Effector memory CD4-positive, alpha-beta T cell (primary cell): ENCODE measurements around the gene MSI2.

Experiments used
- DNase-seq, 3 donors: peaks; one replicate each; pipeline ENCODE4 v3.0.0-alpha.2; 2020
- H3K27ac ChIP-seq: 2 replicates; pipeline ENCODE4 v1.7.0; 2013; ENCODE audit warnings: mild to moderate bottlenecking, low read length, moderate library complexity; ENCODE audit not compliant: insufficient read depth, poor library complexity, severe bottlenecking
- H3K27me3 ChIP-seq: replicated peaks from 2 replicates; pipeline ENCODE4 v1.7.0; 2013; ENCODE audit warnings: mild to moderate bottlenecking, low read length; ENCODE audit not compliant: insufficient read depth, control insufficient read depth, poor library complexity, severe bottlenecking
- H3K36me3 ChIP-seq: 2 replicates; pipeline ENCODE4 v1.7.0; 2013; ENCODE audit warnings: mild to moderate bottlenecking, low read length, moderate library complexity; ENCODE audit not compliant: control insufficient read depth, insufficient read depth
- H3K4me1 ChIP-seq: 2 replicates; pipeline ENCODE4 v1.7.0; 2013; ENCODE audit warnings: low read length, mild to moderate bottlenecking; ENCODE audit not compliant: control insufficient read depth, insufficient read depth, poor library complexity, severe bottlenecking
- H3K4me3 ChIP-seq: 2 replicates; pipeline ENCODE4 v1.7.0; 2013; ENCODE audit warnings: low read length, low read depth, mild to moderate bottlenecking; ENCODE audit not compliant: insufficient read depth, poor library complexity, severe bottlenecking
- H3K9me3 ChIP-seq: 2 replicates; pipeline ENCODE4 v1.7.0; 2013; ENCODE audit warnings: mild to moderate bottlenecking, low read length, moderate library complexity; ENCODE audit not compliant: control insufficient read depth

The MSI2 gene

DNA sequence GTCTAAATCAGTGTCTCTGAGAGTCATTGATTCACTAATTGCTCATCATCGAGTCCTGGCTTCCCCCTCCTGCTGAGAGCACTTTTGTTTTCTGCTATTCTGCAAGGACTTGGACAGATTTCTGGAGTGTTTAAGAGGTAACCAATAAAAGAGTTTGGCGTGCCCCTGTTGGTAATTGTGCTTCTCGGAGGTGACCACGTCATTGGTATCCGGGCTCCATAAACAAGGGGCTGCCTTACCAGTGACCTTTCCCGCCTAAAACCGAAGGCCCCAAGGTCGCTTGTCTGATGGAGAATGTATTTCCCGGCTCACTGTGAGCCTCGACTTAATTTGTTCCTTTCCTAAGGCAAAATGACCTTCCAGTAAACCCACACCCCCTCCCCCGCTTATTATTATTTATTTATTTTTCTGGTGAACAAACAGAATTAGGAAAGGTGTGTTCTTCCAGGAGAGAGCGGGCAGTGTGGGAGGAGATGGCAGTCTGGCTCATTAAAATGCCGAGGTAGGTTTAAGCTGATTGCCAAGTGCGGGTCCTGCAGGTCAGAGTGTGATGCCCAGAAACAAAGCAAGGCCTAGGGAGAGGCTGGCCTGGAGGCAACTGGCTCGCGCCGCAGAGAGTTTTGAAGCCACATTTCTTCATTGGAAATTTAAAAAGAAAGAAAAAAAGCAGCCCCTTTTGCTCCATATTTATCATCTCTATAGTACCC is 30.2 kb downstream of the MSI2 start:
- no peak overlapping the region for H3K4me3 ChIP-seq
- H3K36me3 ChIP-seq = peaks cover 9% of the 10 kb centered on the region
- peaks cover 24% of the 10 kb centered on the region for H3K4me1 ChIP-seq
- H3K9me3 ChIP-seq = no peaks in the 10 kb centered on the region
- no peak overlapping the region for H3K27ac ChIP-seq
- no peak for DNase-seq
- no peaks in the 10 kb centered on the region for H3K27me3 ChIP-seq

DNA sequence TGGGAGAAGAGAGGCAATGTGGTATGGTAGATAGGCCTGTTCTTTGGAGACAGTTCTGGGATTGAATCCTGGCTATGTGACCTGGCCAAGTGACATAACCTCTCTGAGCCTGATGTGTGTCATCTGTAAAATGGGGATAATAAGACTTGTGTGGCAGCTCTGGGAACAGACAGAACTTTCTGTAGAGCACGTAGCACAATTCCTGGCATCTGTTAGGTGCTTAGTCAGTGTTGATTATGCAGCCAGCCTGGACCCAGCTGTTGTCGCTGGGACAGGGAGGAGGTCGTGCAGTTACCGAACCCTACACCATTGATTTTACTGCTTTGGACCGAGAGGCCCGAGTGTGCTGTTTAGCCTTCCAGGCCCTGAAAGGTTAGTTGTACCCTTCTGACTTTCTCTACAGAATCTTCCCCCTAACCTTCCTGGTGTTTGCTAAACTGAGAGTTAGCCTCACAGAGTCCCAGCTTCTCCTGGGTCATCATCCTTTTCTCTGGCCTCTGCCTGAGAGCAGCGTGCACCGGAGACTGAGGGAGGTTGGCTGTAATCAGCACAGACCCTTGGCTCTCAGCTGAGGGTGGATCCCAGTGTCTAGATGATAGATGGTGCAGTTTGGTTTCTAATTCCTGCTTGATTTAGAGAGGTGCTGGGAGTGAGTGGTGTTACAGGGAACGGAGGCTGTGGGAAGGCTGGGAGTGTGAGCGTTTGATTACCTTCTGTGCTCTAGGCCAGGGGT is 31.9 kb downstream of the MSI2 start:
- Histone ChIP-seq H3K4me1 (peaks cover 14% of the 10 kb centered on the region), H3K27ac (no peak overlapping the region), H3K4me3 (no peak overlapping the region)

DNA sequence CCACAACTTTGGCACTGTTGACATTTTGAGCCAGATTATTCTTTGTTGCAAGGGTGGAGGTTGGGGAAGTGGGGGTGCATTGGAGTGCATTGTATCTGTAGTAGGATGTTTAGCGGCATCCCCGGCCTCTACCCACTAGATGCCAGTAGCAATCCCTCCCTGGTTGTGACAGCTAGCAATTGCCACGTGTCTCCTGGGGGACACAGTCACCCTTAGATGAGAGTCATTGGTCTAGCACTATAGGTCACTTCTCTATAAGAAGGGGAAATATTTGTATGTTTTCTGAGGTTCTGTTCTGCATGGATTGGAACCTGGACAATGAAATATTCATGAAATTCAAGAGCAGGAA is 32.4 kb downstream of the MSI2 start:
- Histone ChIP-seq H3K9me3 (no peaks in the 10 kb centered on the region), H3K36me3 (peaks cover 13% of the 10 kb centered on the region), H3K27ac (no peak overlapping the region), H3K27me3 (no peaks in the 10 kb centered on the region), H3K4me3 (no peak overlapping the region), H3K4me1 (peaks cover 14% of the 10 kb centered on the region)
- DNase-seq = no peak

More for the DNA sequence above, 31.9 kb downstream of the MSI2 start:
- no peaks in the 10 kb centered on the region for H3K9me3 ChIP-seq
- peaks cover 12% of the 10 kb centered on the region for H3K36me3 ChIP-seq
- no peak for DNase-seq
- no peaks in the 10 kb centered on the region for H3K27me3 ChIP-seq

DNA sequence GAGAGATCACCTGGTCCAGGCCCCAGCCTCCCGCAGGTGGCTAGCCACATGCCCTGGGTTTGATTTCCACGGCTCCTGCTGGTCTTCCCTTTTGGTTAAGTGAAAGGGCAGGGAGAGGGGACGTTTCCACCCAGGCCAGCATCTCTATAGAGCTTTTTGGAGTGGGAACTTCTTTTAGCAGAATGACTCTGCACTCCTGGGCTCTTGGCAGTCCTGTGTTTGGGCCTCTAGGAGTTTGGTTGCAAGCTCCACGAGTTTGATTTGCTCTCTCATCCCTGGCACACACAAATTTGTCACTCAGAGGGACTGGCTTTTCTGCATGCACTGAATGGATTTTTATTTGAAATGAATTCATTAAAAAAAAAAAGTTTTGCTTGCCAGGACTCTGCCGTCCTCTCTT is 32.8 kb downstream of the MSI2 start:
- Histone ChIP-seq H3K4me1 (peaks cover 15% of the 10 kb centered on the region), H3K4me3 (no peak overlapping the region), H3K27ac (no peak overlapping the region)

DNA sequence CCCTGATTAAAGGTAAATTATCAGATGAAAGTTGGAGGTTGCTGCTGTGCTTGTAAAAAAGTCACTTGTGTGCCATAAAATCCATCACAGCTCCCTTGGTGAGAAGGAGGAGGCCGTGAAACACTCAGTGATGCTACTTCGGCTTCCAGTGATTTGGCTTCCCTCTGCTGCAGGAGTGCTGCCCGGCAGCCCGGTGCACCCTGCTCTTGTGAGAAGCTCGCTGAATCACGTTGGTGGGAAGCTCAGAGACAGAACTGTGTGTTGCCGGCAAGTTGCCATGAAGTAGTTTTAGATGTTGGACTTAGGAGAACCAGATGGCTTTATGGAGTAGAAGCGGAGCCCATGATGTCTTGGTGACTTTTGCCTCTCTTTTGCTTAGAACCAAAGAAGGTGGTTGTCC is 33.3 kb downstream of the MSI2 start:
- no peak overlapping the region for H3K27ac ChIP-seq
- no peaks in the 10 kb centered on the region for H3K9me3 ChIP-seq
- peaks cover 13% of the 10 kb centered on the region for H3K4me1 ChIP-seq
- no peak for DNase-seq
- H3K4me3 ChIP-seq = no peak overlapping the region
- H3K36me3 ChIP-seq = peaks cover 13% of the 10 kb centered on the region
- no peaks in the 10 kb centered on the region for H3K27me3 ChIP-seq

More for the DNA sequence above, 32.8 kb downstream of the MSI2 start:
- no peaks in the 10 kb centered on the region for H3K27me3 ChIP-seq
- H3K9me3 ChIP-seq = no peaks in the 10 kb centered on the region
- H3K36me3 ChIP-seq = peaks cover 13% of the 10 kb centered on the region
- DNase-seq = no peak

DNA sequence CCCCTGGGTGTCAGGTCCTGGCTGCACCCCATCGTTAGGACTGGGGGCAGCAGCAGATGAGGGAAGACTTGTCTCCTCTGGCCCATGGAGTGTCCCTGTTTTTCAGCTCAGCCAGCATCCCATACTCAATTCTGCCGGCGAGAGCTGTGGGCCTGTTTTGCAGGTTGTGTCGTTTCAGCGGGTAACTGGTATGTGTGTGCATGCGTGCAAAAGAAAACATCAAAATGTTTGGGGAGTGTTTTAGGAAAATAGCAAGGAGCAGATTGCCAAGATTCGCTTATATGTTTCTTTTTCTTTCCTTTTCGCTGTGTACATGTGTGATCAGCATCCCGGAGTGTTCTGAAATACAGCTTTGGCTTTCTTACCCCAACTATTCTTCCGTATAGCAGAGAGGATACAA is 34.7 kb downstream of the MSI2 start:
- Histone ChIP-seq H3K4me3 (no peak overlapping the region), H3K4me1 (peaks cover 3% of the 10 kb centered on the region), H3K27ac (no peak overlapping the region), H3K27me3 (no peaks in the 10 kb centered on the region), H3K9me3 (no peaks in the 10 kb centered on the region), H3K36me3 (peaks cover 13% of the 10 kb centered on the region)
- DNase-seq = no peak

DNA sequence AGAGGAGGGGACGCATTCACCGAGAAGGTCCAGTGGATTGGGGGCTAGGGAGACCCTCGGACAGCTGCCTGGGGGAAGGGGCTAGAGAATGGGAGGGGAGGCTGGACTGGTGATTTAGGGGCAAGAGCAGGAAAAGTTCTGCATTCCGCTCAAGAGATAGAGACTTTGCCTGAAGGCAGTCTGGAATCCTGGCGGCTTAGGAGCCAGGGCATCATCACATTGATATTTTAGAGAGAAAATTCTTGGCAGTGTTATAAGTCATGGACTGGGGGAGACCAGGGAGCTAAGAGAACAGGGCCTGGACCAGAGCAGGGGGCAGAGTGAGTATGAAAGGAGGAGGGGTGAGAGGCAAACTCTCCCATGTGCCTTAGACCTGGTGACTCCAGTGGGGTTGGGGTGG is 35.8 kb downstream of the MSI2 start:
- DNase-seq = no peak
- Histone ChIP-seq H3K27me3 (no peaks in the 10 kb centered on the region), H3K36me3 (peaks cover 8% of the 10 kb centered on the region), H3K9me3 (no peaks in the 10 kb centered on the region), H3K27ac (no peak overlapping the region), H3K4me3 (no peak overlapping the region), H3K4me1 (peaks cover 3% of the 10 kb centered on the region)

DNA sequence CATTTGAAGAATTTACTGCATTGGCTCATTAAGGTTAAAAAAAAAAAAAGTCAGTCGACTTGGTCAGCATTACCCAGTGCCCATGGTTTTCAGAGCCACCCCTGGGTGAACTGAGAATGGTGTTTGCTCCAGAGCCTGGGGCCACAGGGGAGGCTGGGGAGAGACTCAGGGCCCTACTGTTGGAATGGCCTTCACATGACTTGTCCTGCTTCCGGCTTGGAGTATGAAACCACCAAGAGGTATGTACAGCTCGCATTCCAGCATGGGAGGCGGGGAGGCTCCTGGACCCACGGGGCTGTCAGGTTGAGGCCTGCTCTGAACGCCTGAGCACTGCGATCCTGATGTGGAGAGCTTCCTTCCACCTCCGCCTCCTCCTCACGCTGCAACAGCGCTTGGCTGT is 36.8 kb downstream of the MSI2 start:
- Histone ChIP-seq H3K27ac (no peak overlapping the region), H3K4me1 (peaks cover 3% of the 10 kb centered on the region), H3K4me3 (no peak overlapping the region), H3K27me3 (no peaks in the 10 kb centered on the region), H3K9me3 (no peaks in the 10 kb centered on the region), H3K36me3 (peaks cover 14% of the 10 kb centered on the region)
- DNase-seq = no peak

DNA sequence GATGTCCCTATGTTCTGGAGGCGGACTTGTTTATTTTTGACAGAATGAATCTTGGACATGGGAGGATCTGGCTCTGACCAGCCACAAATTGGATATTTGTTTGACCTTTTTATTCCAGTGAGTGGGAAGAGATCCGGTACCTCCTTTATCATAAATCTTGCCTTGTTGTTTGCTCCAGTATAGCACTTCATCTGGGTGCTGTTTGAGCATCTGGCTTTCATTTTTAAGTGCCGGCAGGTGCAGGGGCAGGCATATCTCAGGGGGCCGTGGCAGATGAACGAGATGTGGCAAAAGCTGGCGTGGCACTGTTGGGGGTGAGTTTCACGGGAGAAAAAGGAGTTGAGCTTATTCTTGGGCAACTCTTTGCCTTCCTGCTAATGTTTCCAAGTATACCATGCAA is 37.8 kb downstream of the MSI2 start:
- no peak overlapping the region for H3K27ac ChIP-seq
- H3K4me1 ChIP-seq = peaks cover 3% of the 10 kb centered on the region
- no peak overlapping the region for H3K4me3 ChIP-seq

DNA sequence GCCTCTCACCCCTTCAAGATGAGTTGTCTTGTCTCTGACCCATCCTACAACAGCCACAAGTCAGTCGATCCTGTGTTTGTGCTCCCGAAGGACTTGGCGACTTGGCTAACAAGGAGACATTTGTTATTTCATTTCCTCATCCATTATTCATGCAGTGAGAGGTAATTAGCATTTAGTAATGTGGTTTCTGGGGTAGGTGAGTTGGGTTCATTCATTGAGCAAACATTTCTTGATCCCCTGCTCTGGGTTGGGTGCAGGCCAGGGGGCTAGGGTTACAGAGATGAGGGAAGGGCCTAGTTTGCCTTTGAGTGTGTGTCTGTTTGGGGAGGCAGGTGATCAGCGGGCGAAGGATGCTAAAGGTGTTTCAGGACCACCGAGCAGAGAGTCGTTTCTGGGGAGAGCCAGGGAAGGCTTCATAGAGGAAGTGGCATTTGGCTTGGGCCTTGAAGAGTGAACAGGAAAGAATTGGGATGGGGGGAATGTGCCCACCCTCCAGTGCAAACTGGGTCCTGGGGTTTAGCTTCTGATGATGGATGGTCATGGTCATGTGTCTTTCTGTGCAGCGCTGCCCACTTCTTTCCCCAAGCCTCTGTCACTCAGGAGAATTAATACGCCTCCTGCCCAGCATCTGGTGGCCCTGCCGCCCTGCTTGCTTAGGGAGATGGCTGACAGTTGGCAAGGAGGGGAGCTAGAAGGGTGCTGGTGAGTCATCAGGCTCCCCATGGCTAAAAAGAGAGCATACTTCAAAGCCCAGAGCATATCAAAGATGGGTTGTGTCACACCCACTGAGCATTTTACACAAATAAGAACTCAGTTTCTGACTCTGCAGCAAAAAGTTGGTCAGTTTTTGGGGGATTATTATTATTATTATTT is 38.5 kb downstream of the MSI2 start:
- Histone ChIP-seq H3K27me3 (no peaks in the 10 kb centered on the region), H3K9me3 (no peaks in the 10 kb centered on the region), H3K4me1 (peaks cover 3% of the 10 kb centered on the region), H3K4me3 (no peak overlapping the region), H3K27ac (no peak overlapping the region), H3K36me3 (peaks cover 16% of the 10 kb centered on the region)
- DNase-seq = no peak

More for the DNA sequence above, 37.8 kb downstream of the MSI2 start:
- DNase-seq = no peak
- Histone ChIP-seq H3K27me3 (no peaks in the 10 kb centered on the region), H3K9me3 (no peaks in the 10 kb centered on the region), H3K36me3 (peaks cover 15% of the 10 kb centered on the region)
